HAP-1 (cell line): Measurements from ENCODE around the gene TMEM164.

ENCODE experiments used
- DNase-seq, 2 experiments: peaks; one replicate each; pipeline ENCODE4 v3.0.0-alpha.2; 2016 to 2020; ENCODE audit warnings: low spot score in 2 of 2
- H3K27me3 ChIP-seq: fragments of 250-450 bp; sonication (Bioruptor Pico); 2 replicates; pipeline ENCODE4 v1.5.1; 2020; ENCODE audit warnings: low read depth, mild to moderate bottlenecking, moderate library complexity
- H3K36me3 ChIP-seq: fragments of 250-450 bp; sonication (Bioruptor Pico); replicated peaks from 2 replicates; pipeline ENCODE4 v1.5.1; 2020; ENCODE audit warnings: mild to moderate bottlenecking
- H3K4me1 ChIP-seq: fragments of 250-450 bp; sonication (Bioruptor Pico); 2 replicates; pipeline ENCODE4 v1.5.1; 2020; ENCODE audit warnings: mild to moderate bottlenecking
- H3K4me3 ChIP-seq: fragments of 250-450 bp; sonication (Bioruptor Pico); 2 replicates; pipeline ENCODE4 v1.5.1; 2020; ENCODE audit warnings: mild to moderate bottlenecking, moderate library complexity
- H3K9me3 ChIP-seq: fragments of 250-450 bp; sonication (Bioruptor Pico); 2 replicates; pipeline ENCODE4 v1.5.1; 2020; ENCODE audit warnings: mild to moderate bottlenecking, moderate library complexity
- in situ Hi-C: fragments of 300-500 bp; cut with MboI; formaldehyde crosslinking; loops from 3 replicates; pipeline ENCODE4 v1.14.3; 2020; ENCODE audit warnings: low sequenced_read_pairs, inconsistent platforms, mixed read lengths

TMEM164 gene

GRCh38 chrX:110037178-110037577 lies 34.3 kb downstream of the TMEM164 start:
- H3K4me1 ChIP-seq: peaks cover 10% of the 10 kb centered on the region
- no peaks in the 10 kb centered on the region for H3K9me3 ChIP-seq
- DNase-seq: no peak
- no peaks in the 10 kb centered on the region for H3K36me3 ChIP-seq
- no peaks in the 10 kb centered on the region for H3K27me3 ChIP-seq
- in situ Hi-C loops: no loop called here
- H3K4me3 ChIP-seq: no peak overlapping the region

DNA sequence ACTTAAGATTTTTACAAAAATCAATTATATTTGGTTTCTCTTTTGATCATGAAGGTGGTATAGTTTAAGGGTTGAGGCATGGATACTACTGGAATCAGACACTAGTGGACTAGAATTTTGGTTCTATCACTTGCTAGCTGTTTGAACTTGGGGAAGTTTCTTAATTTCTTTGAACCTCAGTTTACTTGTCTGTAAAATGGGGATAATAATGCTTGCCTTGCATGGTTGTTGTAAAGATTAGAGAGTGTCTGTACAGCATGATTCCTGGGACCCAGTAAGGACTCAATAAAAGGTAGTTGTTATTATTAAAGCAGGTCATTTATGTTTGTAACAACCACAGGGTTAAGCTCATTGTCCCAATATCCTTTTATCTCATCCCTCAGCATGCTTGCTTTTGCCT lies 36.0 kb downstream of the TMEM164 start:
- no peaks in the 10 kb centered on the region for H3K9me3 ChIP-seq
- H3K4me1 ChIP-seq: peaks cover 13% of the 10 kb centered on the region
- in situ Hi-C loops: no loop called here
- no peak for DNase-seq
- H3K4me3 ChIP-seq: no peak overlapping the region
- no peaks in the 10 kb centered on the region for H3K36me3 ChIP-seq
- no peaks in the 10 kb centered on the region for H3K27me3 ChIP-seq

- no peaks in the 10 kb centered on the region for H3K36me3 ChIP-seq
- H3K27me3 ChIP-seq: no peaks in the 10 kb centered on the region
- no peak overlapping the region for H3K4me3 ChIP-seq
- peaks cover 16% of the 10 kb centered on the region for H3K4me1 ChIP-seq
- in situ Hi-C loops: no loop called here
- DNase-seq: no peak
- no peaks in the 10 kb centered on the region for H3K9me3 ChIP-seq
Measured at GRCh38 chrX:110041980-110042379, 39.1 kb downstream of the TMEM164 start.

- DNase-seq: no peak
- Histone ChIP-seq H3K9me3 (no peaks in the 10 kb centered on the region), H3K4me3 (no peak overlapping the region), H3K27me3 (no peaks in the 10 kb centered on the region), H3K4me1 (peaks cover 16% of the 10 kb centered on the region), H3K36me3 (no peaks in the 10 kb centered on the region)
- in situ Hi-C loops: no loop called here
Measured at GRCh38 chrX:110042496-110042895, 39.6 kb downstream of the TMEM164 start.

DNA sequence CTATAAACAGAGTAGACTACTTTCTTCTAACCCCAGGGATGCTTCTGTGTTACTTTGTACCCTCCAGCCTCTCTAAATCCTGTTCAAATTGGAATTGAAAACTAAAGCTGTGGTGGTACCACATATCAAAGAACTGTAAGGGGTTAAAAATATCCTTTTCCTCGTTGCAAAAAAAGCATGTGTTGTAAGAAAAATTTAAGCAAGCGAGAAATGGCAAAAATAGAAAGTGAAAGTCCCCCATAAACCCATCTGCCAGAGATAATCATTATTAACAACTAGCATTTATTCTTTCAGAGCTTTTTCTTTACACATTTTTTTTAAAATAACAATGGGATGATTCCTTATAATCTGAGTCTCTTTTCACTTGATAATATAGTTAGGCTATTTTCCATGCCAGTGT lies 40.6 kb downstream of the TMEM164 start:
- no peak for DNase-seq
- H3K9me3 ChIP-seq: no peaks in the 10 kb centered on the region
- peaks cover 16% of the 10 kb centered on the region for H3K4me1 ChIP-seq
- no peak overlapping the region for H3K4me3 ChIP-seq
- H3K36me3 ChIP-seq: no peaks in the 10 kb centered on the region
- no peaks in the 10 kb centered on the region for H3K27me3 ChIP-seq
- in situ Hi-C loops: no loop called here

- Histone ChIP-seq H3K4me1 (peaks cover 12% of the 10 kb centered on the region), H3K4me3 (no peak overlapping the region), H3K36me3 (no peaks in the 10 kb centered on the region), H3K9me3 (no peaks in the 10 kb centered on the region), H3K27me3 (no peaks in the 10 kb centered on the region)
- in situ Hi-C loops: no loop called here
- DNase-seq: no peak
Measured at GRCh38 chrX:110044346-110045249, 41.7 kb downstream of the TMEM164 start.

- no peaks in the 10 kb centered on the region for H3K9me3 ChIP-seq
- in situ Hi-C loops: no loop called here
- H3K4me1 ChIP-seq: peaks cover 12% of the 10 kb centered on the region
- no peaks in the 10 kb centered on the region for H3K36me3 ChIP-seq
- DNase-seq: no peak
- no peaks in the 10 kb centered on the region for H3K27me3 ChIP-seq
- no peak overlapping the region for H3K4me3 ChIP-seq
Measured at GRCh38 chrX:110045421-110045820, 42.5 kb downstream of the TMEM164 start.

- Histone ChIP-seq H3K4me3 (no peak overlapping the region), H3K4me1 (peaks cover 17% of the 10 kb centered on the region), H3K9me3 (no peaks in the 10 kb centered on the region), H3K36me3 (no peaks in the 10 kb centered on the region), H3K27me3 (no peaks in the 10 kb centered on the region)
- in situ Hi-C loops: no loop called here
- DNase-seq: no peak
Measured at GRCh38 chrX:110046001-110046400, 43.1 kb downstream of the TMEM164 start.

GRCh38 chrX:110046971-110047370 lies 44.1 kb downstream of the TMEM164 start:
- Histone ChIP-seq H3K27me3 (no peaks in the 10 kb centered on the region), H3K36me3 (no peaks in the 10 kb centered on the region), H3K9me3 (no peaks in the 10 kb centered on the region), H3K4me3 (no peak overlapping the region), H3K4me1 (peaks cover 17% of the 10 kb centered on the region)
- in situ Hi-C loops: no loop called here
- no peak for DNase-seq

DNA sequence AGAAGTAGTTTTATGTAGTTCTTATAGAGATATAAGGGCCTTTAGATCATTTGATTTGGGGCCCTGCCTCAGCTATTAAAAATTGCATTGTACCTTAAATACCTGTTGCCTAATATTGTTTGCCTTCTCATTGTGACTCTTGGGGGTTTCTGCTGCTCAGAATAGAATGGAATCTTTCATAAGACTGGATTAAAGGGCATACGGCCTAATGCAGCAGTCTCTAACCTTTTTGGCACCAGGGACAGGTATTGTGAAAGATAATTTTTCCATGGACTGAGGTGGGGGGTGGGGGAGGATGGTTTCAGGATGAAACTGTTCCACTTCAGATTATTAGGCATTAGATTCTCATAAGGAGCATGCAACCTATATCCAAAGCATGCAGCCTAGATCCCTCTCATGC lies 46.2 kb downstream of the TMEM164 start:
- Histone ChIP-seq H3K27me3 (no peaks in the 10 kb centered on the region), H3K4me3 (no peak overlapping the region), H3K4me1 (peaks cover 6% of the 10 kb centered on the region), H3K36me3 (0 out of 2 replicates have a peak, but pooled peaks cover 1% of the 10 kb centered on the region), H3K9me3 (no peaks in the 10 kb centered on the region)
- no peak for DNase-seq
- in situ Hi-C loops: no loop called here

GRCh38 chrX:110050386-110050785 lies 47.5 kb downstream of the TMEM164 start:
- H3K27me3 ChIP-seq: no peaks in the 10 kb centered on the region
- H3K36me3 ChIP-seq: 0 out of 2 replicates have a peak, but pooled peaks cover 3% of the 10 kb centered on the region
- in situ Hi-C loops: no loop called here
- H3K9me3 ChIP-seq: no peaks in the 10 kb centered on the region
- H3K4me1 ChIP-seq: peaks cover 5% of the 10 kb centered on the region; the same call in 1 of the 2 replicates
- no peak for DNase-seq
- H3K4me3 ChIP-seq: no peak overlapping the region

GRCh38 chrX:110050901-110051300 lies 48.0 kb downstream of the TMEM164 start:
- Histone ChIP-seq H3K36me3 (0 out of 2 replicates have a peak, but pooled peaks cover 3% of the 10 kb centered on the region), H3K4me3 (no peak overlapping the region), H3K9me3 (no peaks in the 10 kb centered on the region), H3K4me1 (peaks cover 5% of the 10 kb centered on the region; the same call in 1 of the 2 replicates), H3K27me3 (no peaks in the 10 kb centered on the region)
- in situ Hi-C loops: no loop called here
- no peak for DNase-seq

DNA sequence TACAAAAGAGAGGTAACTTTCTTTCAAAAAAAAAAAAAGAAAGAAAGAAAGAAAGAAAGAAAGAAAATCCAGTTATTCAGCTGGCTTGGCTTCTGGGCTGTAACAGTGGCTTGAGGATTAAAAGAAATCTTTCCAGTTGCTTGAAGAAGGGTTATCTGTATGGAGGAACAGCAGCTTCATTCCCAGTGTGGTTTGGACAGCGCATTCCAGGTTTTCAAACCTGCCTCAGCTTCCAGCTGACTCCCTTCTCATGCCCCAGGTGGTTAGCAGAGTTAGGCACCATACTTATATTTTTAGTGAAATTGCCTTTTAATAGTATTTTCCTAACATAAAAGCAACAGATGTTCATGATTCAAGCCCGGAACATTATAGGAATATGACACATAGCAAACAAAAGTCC lies 48.6 kb downstream of the TMEM164 start:
- no peaks in the 10 kb centered on the region for H3K9me3 ChIP-seq
- H3K27me3 ChIP-seq: no peaks in the 10 kb centered on the region
- in situ Hi-C loops: no loop called here
- H3K4me1 ChIP-seq: peaks cover 5% of the 10 kb centered on the region; the same call in 1 of the 2 replicates
- H3K36me3 ChIP-seq: 0 out of 2 replicates have a peak, but pooled peaks cover 3% of the 10 kb centered on the region
- DNase-seq: no peak
- H3K4me3 ChIP-seq: no peak overlapping the region

DNA sequence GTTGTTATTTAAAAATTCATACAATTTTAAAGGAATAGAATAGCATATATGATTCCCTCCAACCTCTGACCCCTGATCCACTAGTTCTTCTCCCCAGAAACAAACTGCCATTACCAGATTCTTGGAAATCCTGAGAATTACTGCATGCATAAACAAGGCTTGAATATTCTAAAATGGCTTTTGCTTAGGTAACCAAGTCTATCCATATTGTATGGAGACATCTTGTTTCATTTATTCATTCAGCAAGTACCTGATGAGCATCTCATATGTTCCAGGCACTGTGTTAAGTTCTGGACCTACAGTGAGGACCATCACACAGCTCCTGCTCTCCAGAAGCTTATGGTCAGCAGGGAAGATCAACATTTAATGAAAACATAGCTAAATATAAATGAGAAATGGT lies 49.4 kb downstream of the TMEM164 start:
- H3K9me3 ChIP-seq: no peaks in the 10 kb centered on the region
- no peak for DNase-seq
- H3K27me3 ChIP-seq: no peaks in the 10 kb centered on the region
- in situ Hi-C loops: no loop called here
- no peak overlapping the region for H3K4me3 ChIP-seq
- H3K36me3 ChIP-seq: 0 out of 2 replicates have a peak, but pooled peaks cover 3% of the 10 kb centered on the region
- H3K4me1 ChIP-seq: peaks cover 5% of the 10 kb centered on the region; the same call in 1 of the 2 replicates
